Lower leg skin (tissue), 4 donors: ENCODE results near the gene STK33. TPM values are rescaled to one million over a fixed set of nuclear protein-coding genes. Genes with fewer than 3 reads are reported as not detected.

Experiments
- DNase-seq, 2 donors: peaks; one replicate each; pipeline ENCODE4 v3.0.0-alpha.2; 2019; ENCODE audit warnings: low spot score in 2 of 2
- H3K4me3 ChIP-seq: fragments of 200-600 bp; sonication (generic); 2 replicates; pipeline ENCODE4 v1.5.1; 2017; ENCODE audit warnings: mild to moderate bottlenecking, low read depth; ENCODE audit not compliant: poor library complexity, severe bottlenecking
- POLR2A ChIP-seq, 2 donors: fragments of 450-650 bp; IDR thresholded peaks; one replicate each; pipeline ENCODE4 v1.6.1; 2016 to 2017; ENCODE audit warnings: antibody characterized with exemption in 2 of 2, mild to moderate bottlenecking in 1 of 2, moderate library complexity in 1 of 2
- WGBS, 2 donors: methylation state at CpG; one replicate each; pipeline ENCODE4 v1.1.5; 2018; 5-methylcytosine and 5-hydroxymethylcytosine counted together
- intact Hi-C: fragments of 100-400 bp; cut with DNase I; formaldehyde crosslinking; loops from one replicate; pipeline ENCODE4 v1.15.0; 2023; ENCODE audit warnings: low total_unique reads
- total RNA-seq, 4 donors: library from RNA; depleted of rRNA; stranded (reverse); fragments of >200 nt; gene quantifications; one replicate each; pipeline ENCODE4 v1.1.0, GENCODE V29; 2016
- TF ChIP-seq, protein P1 (sequence below), 3 donors: fragments of 450-650 bp; IDR thresholded peaks; one replicate each; pipeline ENCODE4 v1.5.1; 2016; ENCODE audit warnings: antibody characterized with exemption in 3 of 3, mild to moderate bottlenecking in 3 of 3, moderate library complexity in 2 of 3

Gene STK33
- total RNA-seq, 4 donors from 2014 or later, result 0.23 to 6.5 (median 0.29) TPM; not detected in 1

DNA sequence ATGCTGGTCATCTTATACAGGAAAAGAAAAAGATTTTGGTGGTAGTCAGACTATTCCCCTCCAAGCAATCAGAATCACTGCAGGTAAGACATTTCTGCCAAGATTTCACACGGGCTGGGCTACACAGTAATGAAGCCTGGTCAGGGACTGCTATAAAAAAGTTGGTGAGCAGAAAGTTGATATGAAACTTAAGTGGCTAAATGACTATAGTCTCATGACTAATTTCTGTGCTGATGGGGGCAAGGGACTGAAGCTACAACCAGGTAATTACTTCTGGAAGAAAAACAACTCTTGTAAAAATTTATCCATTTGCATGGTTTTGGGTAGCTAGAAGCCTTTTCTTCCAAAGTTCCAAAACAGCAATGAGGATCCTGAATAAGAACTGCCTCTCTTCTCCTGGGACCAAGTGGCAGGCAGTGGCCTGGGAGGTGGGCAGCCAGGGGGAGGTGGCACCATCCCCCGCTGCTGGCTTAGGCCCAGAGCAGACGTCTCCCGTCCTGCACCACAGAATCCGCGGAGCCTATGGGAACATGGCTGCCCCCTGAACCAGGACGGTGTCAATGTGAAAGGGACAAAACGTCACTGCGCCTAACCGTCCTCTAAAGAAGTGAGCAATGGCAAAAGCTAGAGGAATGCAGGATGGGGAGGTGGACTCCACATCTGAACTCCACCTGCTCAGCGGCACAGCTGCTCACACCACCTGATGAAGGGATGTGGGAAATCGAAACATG lies 207.7 kb downstream of the STK33 start:
- 64 to 78% methylated on average over 12 of the region's 12 CpGs for WGBS, 2 donors
- no peak for DNase-seq
- no peak overlapping the region for H3K4me3 ChIP-seq
- TF ChIP-seq, protein P1, sequence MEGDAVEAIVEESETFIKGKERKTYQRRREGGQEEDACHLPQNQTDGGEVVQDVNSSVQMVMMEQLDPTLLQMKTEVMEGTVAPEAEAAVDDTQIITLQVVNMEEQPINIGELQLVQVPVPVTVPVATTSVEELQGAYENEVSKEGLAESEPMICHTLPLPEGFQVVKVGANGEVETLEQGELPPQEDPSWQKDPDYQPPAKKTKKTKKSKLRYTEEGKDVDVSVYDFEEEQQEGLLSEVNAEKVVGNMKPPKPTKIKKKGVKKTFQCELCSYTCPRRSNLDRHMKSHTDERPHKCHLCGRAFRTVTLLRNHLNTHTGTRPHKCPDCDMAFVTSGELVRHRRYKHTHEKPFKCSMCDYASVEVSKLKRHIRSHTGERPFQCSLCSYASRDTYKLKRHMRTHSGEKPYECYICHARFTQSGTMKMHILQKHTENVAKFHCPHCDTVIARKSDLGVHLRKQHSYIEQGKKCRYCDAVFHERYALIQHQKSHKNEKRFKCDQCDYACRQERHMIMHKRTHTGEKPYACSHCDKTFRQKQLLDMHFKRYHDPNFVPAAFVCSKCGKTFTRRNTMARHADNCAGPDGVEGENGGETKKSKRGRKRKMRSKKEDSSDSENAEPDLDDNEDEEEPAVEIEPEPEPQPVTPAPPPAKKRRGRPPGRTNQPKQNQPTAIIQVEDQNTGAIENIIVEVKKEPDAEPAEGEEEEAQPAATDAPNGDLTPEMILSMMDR (IDR thresholded peaks at IDR 0.05), result no peak
- no peak for TF ChIP-seq POLR2A (IDR thresholded peaks at IDR 0.05)
- intact Hi-C loops, result loop anchor here (2.0 kb wide), 1 partner anchor 37 kb away; no protein-coding TSS in a partner anchor

DNA sequence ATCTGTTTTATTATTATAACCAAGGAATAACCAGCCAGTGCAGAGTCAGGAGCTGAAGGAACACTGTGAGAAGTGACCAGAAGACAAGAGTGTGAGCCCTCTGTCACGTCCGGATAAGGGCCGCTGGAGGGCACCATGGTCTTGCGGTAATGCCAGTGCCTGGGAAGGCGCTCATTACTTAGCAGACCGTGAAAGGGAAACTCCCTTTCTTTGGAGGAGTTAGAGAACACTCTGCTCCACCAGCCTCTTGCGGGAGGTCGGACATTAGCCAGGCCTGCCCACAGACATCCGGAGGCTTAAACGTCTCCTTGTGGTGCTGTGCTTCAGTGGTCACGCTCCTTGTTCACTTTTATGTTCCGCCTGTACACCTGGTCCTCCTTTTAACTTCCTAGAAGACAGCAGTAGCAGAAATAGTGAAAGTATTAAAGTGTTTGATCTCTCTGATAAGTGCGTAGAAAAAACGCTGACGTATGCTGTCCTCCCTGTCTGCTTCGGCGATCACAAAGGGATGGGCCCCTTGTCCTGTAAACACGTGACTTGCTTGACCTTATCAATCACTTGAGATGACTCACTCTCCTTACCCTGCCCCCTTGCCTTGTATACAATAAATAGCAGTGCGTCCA lies 209.7 kb downstream of the STK33 start:
- no peak for DNase-seq
- WGBS, 2 donors, result 66 to 67% methylated on average over 19 of the region's 19 CpGs
- intact Hi-C loops, result no loop called here
- no peak for TF ChIP-seq POLR2A (IDR thresholded peaks at IDR 0.05)
- TF ChIP-seq, protein P1 (IDR thresholded peaks at IDR 0.05), result no peak
- no peak overlapping the region for H3K4me3 ChIP-seq

DNA sequence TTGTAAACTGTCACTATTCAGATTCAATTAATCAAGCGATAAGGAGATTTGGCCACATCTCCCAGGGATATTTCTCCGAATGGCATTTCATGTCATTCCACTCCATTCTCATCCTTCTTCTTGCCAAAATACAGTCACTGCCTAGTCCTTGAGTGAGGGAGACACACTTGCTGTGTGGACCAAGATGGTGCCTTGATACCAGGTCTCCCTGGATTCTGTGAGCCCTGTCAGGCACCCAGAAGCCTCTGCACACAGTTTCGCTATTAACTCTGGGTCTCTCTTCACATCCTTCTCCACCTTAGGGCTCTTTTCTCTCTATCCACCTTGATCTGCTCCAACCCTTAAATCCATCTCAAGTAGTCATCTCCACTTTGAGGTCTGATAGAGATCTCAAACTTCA lies 210.4 kb downstream of the STK33 start:
- intact Hi-C loops, result no loop called here
- TF ChIP-seq POLR2A (IDR thresholded peaks at IDR 0.05), result no peak
- TF ChIP-seq, protein P1 (IDR thresholded peaks at IDR 0.05), result no peak
- 94 to 96% methylated on average over 3 of the region's 3 CpGs for WGBS, 2 donors
- no peak overlapping the region for H3K4me3 ChIP-seq
- no peak for DNase-seq

DNA sequence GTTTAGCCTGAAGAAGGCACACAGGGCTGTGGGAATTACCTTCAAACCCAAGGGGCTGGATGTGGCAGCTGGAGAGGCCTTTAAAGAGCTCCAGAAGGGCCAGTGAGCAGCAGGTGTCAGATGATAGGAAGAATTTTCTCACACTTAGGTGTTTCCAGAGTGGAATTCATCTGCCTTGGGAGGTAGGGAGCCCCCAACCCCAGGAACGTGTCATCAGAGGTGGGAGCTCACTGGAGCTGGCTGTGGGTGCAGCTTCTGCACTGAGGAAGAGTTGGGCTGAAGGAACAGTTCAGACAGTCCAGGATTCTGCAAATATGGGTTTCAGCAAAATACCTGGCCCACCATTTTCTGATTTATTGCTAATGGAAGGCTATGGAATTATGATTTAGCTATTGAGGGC lies 210.8 kb downstream of the STK33 start:
- WGBS, 2 donors, result 57 to 74% methylated on average over 1 of the region's 1 CpG
- TF ChIP-seq POLR2A (IDR thresholded peaks at IDR 0.05), result no peak
- TF ChIP-seq, protein P1 (IDR thresholded peaks at IDR 0.05), result no peak
- intact Hi-C loops, result no loop called here
- DNase-seq, result no peak
- no peak overlapping the region for H3K4me3 ChIP-seq

DNA sequence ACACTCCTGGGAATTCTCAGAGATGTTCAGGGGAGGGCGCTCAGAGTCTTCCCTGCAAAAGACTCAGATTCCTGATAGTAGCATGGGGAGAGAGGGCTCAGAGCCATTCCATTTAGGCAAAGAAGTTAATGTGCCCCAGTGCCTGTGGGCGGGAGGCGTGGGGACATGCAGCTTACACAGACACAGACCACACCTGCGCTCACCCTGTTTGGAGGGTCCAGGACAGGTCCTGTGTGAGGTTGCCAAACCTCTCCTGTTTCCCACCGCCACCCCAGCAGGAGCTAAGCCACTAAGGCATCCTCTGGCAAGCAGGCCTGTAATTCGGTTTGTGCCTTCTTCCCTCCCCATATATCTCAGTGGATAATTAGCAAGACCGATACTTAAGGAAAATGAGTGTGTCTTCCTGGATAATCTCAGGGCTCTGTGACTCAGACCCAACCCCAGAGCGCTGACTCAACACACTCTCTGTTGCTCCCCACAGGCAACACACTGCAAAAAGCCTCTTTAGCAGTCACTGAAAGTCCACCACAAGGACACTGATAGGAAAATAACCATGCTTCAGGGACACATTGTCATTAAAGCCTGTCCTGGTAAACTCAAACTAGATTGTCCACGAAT lies 211.5 kb downstream of the STK33 start:
- WGBS, 2 donors, result 65 to 79% methylated on average over 9 of the region's 9 CpGs
- intact Hi-C loops, result no loop called here

More for the DNA sequence above, 211.5 kb downstream of the STK33 start:
- no peak for DNase-seq
- no peak overlapping the region for H3K4me3 ChIP-seq
- TF ChIP-seq, protein P1 (IDR thresholded peaks at IDR 0.05), result no peak
- TF ChIP-seq POLR2A (IDR thresholded peaks at IDR 0.05), result no peak
